Type B pancreatic cell (in vitro differentiated cells): Measurements from ENCODE around the gene BPIFA2. TPM values are rescaled to one million over a fixed set of nuclear protein-coding genes. Genes with fewer than 3 reads are reported as not detected.

Experiments
- DNase-seq: peaks from one replicate; pipeline ENCODE4 v3.0.0; 2021; ENCODE audit warnings: mixed read lengths; ENCODE audit not compliant: unreplicated experiment; ENCODE audit errors: extremely low spot score
- H3K27ac Mint-ChIP-seq: 2 replicates; pipeline ENCODE4 v1.8.0; 2021; ENCODE audit warnings: mild to moderate bottlenecking, mixed read lengths
- H3K27me3 Mint-ChIP-seq: 2 replicates; pipeline ENCODE4 v1.8.0; 2021; ENCODE audit warnings: mixed read lengths
- H3K36me3 Mint-ChIP-seq: 2 replicates; pipeline ENCODE4 v1.8.0; 2021; ENCODE audit warnings: mixed read lengths
- H3K4me1 Mint-ChIP-seq: one replicate; pipeline ENCODE4 v1.8.0; 2021; ENCODE audit warnings: mixed read lengths; ENCODE audit not compliant: unreplicated experiment
- H3K4me3 Mint-ChIP-seq: 2 replicates; pipeline ENCODE4 v1.8.0; 2021; ENCODE audit warnings: mild to moderate bottlenecking, mixed read lengths
- H3K9me3 Mint-ChIP-seq: 2 replicates; pipeline ENCODE4 v1.8.0; 2021; ENCODE audit warnings: mixed read lengths
- total RNA-seq: library from RNA; stranded (reverse); gene quantifications from 2 replicates; pipeline ENCODE4 v1.2.1, GENCODE V29; 2021; ENCODE audit warnings: low replicate concordance
- TF ChIP-seq, protein P1 (sequence below): fragments of 200-600 bp; sonication (generic); conservative IDR thresholded peaks from 2 replicates; pipeline ENCODE4 v1.5.0; 2021; ENCODE audit warnings: antibody characterized with exemption, mild to moderate bottlenecking

The BPIFA2 gene
- total RNA-seq, 1 donor from 2014 or later, result not detected

DNA sequence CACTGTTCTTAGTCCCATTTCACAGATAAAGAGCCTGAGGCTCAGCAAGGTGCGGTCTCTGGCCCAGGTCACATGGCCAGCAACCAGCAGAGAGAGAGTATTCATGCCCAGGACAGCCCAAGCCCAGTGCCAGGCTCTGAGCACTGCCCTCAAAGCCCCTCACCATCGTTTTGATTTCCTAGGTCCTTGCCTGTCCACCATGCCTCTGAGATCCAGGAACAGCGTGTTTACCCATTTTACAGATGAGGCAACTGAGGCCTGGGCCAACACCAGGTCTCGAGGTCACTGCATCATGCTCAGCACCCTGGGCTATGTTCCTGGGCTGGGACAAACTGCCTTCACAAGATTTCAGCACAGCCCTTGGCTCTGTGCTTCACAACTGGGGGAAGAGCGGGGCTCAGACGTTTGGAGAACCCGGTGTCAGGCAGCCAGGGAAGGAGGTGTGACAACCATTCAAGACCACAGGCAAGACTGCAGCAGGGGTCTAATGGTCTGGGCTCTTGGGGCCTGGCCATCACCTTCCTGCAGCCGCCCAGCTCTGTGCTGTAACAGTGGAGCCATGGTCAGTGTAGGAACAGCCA, 1.3 kb upstream of the BPIFA2 start:
- Mint-ChIP-seq H3K4me3 (no peak overlapping the region), H3K27me3 (peaks cover 16% of the 10 kb centered on the region), H3K27ac (no peak overlapping the region), H3K9me3 (peaks cover 12% of the 10 kb centered on the region), H3K4me1 (no peaks in the 10 kb centered on the region), H3K36me3 (no peaks in the 10 kb centered on the region)
- TF ChIP-seq, protein P1, sequence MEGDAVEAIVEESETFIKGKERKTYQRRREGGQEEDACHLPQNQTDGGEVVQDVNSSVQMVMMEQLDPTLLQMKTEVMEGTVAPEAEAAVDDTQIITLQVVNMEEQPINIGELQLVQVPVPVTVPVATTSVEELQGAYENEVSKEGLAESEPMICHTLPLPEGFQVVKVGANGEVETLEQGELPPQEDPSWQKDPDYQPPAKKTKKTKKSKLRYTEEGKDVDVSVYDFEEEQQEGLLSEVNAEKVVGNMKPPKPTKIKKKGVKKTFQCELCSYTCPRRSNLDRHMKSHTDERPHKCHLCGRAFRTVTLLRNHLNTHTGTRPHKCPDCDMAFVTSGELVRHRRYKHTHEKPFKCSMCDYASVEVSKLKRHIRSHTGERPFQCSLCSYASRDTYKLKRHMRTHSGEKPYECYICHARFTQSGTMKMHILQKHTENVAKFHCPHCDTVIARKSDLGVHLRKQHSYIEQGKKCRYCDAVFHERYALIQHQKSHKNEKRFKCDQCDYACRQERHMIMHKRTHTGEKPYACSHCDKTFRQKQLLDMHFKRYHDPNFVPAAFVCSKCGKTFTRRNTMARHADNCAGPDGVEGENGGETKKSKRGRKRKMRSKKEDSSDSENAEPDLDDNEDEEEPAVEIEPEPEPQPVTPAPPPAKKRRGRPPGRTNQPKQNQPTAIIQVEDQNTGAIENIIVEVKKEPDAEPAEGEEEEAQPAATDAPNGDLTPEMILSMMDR, result no peak
- peak; percentile 64 for DNase-seq

DNA sequence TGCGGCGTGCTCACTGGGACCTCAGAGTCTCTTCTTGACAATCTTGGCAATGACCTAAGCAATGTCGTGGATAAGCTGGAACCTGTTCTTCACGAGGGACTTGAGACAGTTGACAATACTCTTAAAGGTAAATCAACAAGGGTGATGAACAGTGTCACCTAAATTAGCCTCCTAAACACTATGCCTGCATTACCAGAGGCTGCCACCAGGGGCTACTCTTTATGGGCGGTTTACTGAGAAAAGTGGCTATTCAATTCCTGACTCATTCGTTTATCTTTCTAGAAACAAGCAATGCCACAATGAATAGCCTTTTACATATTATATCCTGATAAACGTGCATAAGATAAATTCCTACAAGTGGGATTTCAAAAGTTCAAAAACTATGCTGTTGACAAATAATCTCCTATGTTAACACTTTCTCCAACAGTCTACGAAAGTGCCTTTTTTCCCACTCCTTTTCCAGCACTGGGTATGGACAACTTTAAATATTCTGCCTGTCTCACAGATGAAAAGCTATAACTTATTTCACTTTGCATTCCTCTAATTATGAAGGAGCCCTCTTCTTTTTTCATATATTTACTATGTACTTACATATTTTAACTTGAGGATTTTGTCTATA, 1.3 kb downstream of the BPIFA2 start:
- H3K4me1 Mint-ChIP-seq, result no peaks in the 10 kb centered on the region
- H3K4me3 Mint-ChIP-seq, result no peak overlapping the region
- H3K9me3 Mint-ChIP-seq, result peaks cover 12% of the 10 kb centered on the region
- no peaks in the 10 kb centered on the region for H3K36me3 Mint-ChIP-seq
- H3K27me3 Mint-ChIP-seq, result peaks cover 12% of the 10 kb centered on the region
- no peak for DNase-seq
- no peak overlapping the region for H3K27ac Mint-ChIP-seq
- TF ChIP-seq, protein P1, result peak; percentile 78

DNA sequence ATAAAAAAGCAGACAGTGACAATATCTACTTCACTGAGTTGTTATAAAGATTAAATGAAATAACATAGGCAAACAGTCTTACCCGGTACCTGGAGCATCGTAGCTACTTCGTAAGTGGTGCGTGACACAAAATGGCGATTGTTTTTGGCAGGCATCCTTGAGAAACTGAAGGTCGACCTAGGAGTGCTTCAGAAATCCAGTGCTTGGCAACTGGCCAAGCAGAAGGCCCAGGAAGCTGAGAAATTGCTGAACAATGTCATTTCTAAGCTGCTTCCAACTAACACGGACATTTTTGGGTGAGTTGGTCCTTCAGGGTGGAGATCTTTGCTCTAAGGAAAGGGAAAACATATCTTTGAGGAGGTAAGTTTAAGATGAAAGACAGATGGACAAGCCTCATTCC, 4.8 kb downstream of the BPIFA2 start:
- H3K9me3 Mint-ChIP-seq, result peaks cover 12% of the 10 kb centered on the region
- no peak overlapping the region for H3K4me3 Mint-ChIP-seq
- no peaks in the 10 kb centered on the region for H3K36me3 Mint-ChIP-seq
- no peak overlapping the region for H3K27ac Mint-ChIP-seq
- TF ChIP-seq, protein P1, result no peak
- H3K4me1 Mint-ChIP-seq, result no peaks in the 10 kb centered on the region
- peaks cover 4% of the 10 kb centered on the region for H3K27me3 Mint-ChIP-seq
- no peak for DNase-seq

DNA sequence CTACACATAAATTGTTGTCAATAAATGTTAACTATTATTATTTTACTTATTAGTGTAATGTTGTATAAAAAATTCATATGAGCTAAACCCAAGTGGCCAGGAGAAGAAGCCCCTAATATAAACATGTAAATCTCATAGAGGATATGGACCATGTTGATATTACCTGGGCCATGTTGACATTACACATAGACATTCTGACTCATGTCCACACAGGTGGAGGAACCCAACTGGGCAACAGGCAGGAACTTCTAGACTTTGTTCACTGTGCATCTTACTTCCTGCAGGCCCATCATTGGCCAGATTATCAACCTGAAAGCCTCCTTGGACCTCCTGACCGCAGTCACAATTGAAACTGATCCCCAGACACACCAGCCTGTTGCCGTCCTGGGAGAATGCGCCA, 7.2 kb downstream of the BPIFA2 start:
- H3K36me3 Mint-ChIP-seq, result no peaks in the 10 kb centered on the region
- H3K9me3 Mint-ChIP-seq, result no peaks in the 10 kb centered on the region
- no peak for DNase-seq
- H3K27me3 Mint-ChIP-seq, result peaks cover 4% of the 10 kb centered on the region
- H3K27ac Mint-ChIP-seq, result no peak overlapping the region
- TF ChIP-seq, protein P1, result no peak
- H3K4me1 Mint-ChIP-seq, result peaks cover 5% of the 10 kb centered on the region
- no peak overlapping the region for H3K4me3 Mint-ChIP-seq

DNA sequence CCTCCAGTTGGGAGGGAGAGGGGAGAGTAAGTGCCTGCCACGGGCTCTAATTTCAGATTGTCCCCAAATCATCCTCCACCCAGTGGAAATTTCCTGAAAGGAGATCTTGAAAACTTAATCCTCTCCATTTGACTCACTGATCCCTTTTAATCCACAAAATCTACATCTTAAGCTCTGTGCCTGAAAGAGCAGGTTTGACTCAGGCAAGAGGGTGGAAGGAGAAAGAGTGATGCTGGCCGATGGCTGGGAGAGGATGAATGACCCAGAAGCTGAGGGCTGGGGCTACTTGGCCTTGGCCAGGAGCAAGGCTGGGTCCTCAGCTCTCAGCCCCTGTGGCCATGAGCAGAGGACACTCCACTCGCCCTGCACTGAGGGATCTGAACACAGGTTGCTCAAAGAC, 8.1 kb downstream of the BPIFA2 start:
- TF ChIP-seq, protein P1, result no peak
- peaks cover 4% of the 10 kb centered on the region for H3K27me3 Mint-ChIP-seq
- peaks cover 5% of the 10 kb centered on the region for H3K4me1 Mint-ChIP-seq
- H3K36me3 Mint-ChIP-seq, result no peaks in the 10 kb centered on the region
- H3K9me3 Mint-ChIP-seq, result no peaks in the 10 kb centered on the region
- H3K4me3 Mint-ChIP-seq, result no peak overlapping the region
- no peak overlapping the region for H3K27ac Mint-ChIP-seq
- DNase-seq, result no peak
